GM12801 (cell line): ENCODE results near the gene PAFAH1B2.

Experiments
- TF ChIP-seq, protein P1 (sequence below): IDR thresholded peaks from one replicate; pipeline ENCODE4 v1.5.1; 2011; ENCODE audit warnings: control low read depth; ENCODE audit not compliant: insufficient read length; ENCODE audit errors: extremely low read depth

PAFAH1B2 gene

GRCh38 chr11:117143390-117143789 lies 697 bp upstream of the PAFAH1B2 start:
- TF ChIP-seq, protein P1, sequence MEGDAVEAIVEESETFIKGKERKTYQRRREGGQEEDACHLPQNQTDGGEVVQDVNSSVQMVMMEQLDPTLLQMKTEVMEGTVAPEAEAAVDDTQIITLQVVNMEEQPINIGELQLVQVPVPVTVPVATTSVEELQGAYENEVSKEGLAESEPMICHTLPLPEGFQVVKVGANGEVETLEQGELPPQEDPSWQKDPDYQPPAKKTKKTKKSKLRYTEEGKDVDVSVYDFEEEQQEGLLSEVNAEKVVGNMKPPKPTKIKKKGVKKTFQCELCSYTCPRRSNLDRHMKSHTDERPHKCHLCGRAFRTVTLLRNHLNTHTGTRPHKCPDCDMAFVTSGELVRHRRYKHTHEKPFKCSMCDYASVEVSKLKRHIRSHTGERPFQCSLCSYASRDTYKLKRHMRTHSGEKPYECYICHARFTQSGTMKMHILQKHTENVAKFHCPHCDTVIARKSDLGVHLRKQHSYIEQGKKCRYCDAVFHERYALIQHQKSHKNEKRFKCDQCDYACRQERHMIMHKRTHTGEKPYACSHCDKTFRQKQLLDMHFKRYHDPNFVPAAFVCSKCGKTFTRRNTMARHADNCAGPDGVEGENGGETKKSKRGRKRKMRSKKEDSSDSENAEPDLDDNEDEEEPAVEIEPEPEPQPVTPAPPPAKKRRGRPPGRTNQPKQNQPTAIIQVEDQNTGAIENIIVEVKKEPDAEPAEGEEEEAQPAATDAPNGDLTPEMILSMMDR = no peak

DNA sequence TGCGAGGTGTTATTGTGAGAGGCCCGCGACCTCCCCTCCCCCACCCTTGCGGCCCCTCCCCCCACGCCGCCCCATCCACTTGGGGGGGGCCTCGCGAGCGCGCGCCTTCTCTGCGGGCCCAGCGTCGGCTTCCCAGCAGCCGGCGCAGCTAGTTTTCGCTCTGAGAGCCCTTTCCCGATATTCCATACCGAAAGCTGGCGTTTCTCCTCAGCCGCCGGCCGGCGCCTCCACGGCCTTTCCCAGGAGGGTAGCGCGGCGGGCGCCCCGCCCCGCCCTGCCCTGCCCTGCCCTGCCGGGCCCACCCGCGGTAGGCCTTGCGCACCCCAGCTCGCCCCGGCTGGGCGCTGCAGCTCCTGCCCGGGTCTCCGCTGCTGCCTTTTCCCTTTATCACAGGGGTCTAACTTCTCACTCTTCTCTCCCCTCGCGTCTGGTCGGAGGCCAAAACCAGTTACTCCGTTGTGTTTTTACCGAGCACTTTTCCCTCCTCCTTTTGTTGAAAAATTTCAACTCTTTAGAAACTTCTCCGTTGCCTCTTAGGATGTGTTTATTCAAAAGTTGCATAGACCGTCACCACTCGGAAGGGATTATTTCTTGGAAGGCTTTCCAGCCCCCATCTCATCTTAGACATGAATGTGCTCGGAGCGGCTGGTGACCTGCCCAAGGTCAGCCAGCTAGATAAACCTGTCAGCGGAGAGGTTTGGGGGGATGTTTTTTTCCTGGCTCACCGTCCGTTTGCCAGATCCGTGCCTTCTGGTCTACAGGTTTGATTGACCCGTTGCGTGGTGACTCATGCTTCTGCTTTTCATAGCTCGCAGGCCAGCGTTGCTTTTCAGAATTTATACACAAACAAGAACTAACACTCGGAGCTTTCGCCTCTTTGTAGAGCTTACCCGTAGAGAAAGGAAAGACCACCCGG lies 648 bp downstream of the PAFAH1B2 start:
- TF ChIP-seq, protein P1 = no peak

DNA sequence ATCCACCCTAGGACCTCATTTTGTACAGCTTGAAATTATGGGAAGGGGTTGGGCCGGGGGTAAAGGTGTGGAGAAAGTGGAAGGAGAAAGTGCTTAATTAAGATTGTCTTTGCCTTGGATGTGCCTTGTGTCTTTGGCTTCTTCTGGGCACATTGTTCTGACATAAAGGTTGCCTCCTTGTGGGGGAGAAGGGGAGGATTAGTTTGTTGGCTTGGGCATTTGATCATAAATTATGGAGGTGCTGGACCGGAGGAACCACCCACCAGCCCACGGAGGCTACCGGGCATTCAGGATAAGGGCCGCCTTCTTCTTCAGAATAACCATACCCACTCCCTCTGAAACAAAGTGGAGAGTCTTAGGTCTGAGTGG lies 1.3 kb downstream of the PAFAH1B2 start:
- TF ChIP-seq, protein P1 = no peak

DNA sequence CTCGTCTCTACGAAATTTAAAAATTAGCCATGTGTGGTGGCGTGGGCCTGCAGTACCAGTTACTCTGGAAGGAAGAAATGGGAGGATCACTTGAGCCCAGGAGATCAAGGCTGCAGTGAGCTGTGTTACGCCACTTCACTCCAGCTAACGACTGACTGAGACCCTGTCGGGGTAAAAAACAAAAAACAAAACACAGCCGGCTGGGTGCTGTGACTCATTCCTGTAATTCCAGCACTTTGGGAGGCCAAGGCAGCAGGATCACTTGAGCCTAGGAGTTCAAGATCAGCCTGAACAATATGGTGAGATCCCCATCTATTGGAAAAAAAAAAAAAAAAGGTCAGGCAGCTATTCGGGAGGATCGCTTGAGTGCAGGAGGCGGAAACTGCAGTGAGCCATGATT lies 2.4 kb downstream of the PAFAH1B2 start:
- TF ChIP-seq, protein P1 = no peak

DNA sequence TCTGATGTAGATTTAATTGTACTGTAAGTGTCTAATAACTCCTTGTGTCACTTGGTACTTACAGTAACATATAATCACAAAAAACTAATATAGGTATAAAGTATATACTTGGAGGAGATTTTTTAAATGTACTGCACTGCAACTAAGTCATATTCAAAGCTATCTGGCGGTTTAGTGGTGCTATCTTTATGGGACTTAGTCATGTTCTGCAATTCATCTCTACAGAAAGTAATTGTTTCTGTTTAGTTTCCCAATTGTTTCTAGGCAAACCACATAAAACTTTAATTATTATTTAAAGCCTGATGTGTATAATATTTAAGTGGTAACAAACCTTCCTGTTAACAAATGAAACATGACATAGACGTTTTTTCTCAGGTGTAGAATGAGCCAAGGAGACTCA lies 8.0 kb downstream of the PAFAH1B2 start:
- TF ChIP-seq, protein P1 = no peak

DNA sequence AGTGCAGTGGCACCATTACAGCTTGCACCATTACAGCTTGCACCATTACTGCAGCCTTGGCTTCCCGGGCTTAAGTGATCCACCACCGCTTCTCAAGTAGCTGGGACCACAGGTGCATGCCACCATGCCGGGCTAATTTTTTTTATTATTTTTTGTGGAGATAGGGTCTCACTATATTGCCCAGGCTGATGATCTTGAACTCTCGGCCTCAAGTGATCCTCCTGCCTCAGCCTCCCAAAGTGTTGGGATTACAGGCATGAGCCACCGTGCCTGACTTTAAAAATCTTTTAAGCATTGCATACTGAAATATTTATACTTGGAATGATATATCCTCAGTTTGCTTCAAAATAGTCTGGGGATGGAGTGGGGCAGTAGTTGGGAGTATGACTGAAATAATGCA lies 10.4 kb downstream of the PAFAH1B2 start:
- TF ChIP-seq, protein P1 = no peak

- TF ChIP-seq, protein P1 = no peak
Observed at GRCh38 chr11:117157507-117157906, 13.4 kb downstream of the PAFAH1B2 start.
